ENCODE data around the gene TRIM67. TPM values are rescaled to one million over a fixed set of nuclear protein-coding genes. Genes with fewer than 3 reads are reported as not detected.

Gene TRIM67
- polyA plus RNA-seq, 2 of the 4 experiments (the other 2 are of a cell fraction), result 0.23 to 0.35 TPM

DNA sequence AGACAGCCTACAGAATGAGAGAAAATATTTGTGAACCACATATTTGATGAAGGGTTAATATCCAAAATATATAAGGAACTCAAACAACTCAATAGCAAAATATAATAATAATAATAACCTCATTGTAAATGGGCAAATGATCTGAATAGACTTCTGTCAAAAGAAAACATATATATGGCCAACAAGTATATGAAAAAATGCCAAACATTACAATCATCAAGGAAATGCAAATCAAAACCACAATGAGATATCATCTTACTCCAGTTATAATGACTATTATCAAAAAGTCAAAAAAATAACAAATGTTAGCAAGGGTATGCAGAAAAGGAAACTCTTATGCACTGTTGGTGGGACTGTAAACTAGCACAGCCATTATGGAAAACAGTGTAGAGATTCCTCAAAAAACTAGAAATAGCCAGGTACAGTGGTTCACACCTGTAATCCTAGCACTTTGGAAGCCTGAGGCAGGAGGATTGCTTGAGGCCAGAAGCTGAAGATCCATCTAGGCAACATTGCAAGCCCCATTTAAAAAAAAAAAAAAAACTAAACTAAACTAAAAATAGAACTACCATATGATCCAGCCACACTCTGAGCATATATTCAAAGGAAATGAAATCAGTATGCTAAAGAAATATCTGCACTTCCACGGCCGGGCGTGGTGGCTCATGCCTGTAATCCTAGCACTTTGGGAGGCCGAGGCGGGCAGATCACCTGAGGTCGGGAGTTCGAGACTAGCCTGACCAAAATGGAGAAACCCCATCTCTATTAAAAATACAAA lies 17.3 kb upstream of the TRIM67 start:
- ATAC-seq (no peak), DNase-seq (ENCODE audit: low read depth in 1 of 2, low spot score in 1 of 2) (no peak), FAIRE-seq (no peak)
- ChIA-PET POLR2A (no interaction called here), CTCF (no interaction called here)
- WGBS (ENCODE audit: missing lambda C conversion rate), result 80% methylated on average over 7 of the region's 7 CpGs
- TF ChIP-seq POLR2A (IDR thresholded peaks at IDR 0.05; ENCODE audit: low read length), result no peak
- no peak for TF ChIP-seq SMC3 (IDR thresholded peaks at IDR 0.05)
- TF ChIP-seq HDAC2 (IDR thresholded peaks at IDR 0.05), result no peak
- no peak for TF ChIP-seq FOXS1 (CRISPR knock-in tag; IDR thresholded peaks at IDR 0.05)
- TF ChIP-seq, protein P1, sequence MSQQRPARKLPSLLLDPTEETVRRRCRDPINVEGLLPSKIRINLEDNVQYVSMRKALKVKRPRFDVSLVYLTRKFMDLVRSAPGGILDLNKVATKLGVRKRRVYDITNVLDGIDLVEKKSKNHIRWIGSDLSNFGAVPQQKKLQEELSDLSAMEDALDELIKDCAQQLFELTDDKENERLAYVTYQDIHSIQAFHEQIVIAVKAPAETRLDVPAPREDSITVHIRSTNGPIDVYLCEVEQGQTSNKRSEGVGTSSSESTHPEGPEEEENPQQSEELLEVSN (IDR thresholded peaks at IDR 0.05; ENCODE audit: borderline replicate concordance, low read depth), result no peak
- TF ChIP-seq MAZ (IDR thresholded peaks at IDR 0.05; ENCODE audit: borderline replicate concordance, low read depth, low read length), result no peak
- no peak for TF ChIP-seq EHF (CRISPR knock-in tag; IDR thresholded peaks at IDR 0.05)
- TF ChIP-seq PHF8 (IDR thresholded peaks at IDR 0.05; ENCODE audit: borderline replicate concordance, low read depth), result no peak
- TF ChIP-seq, protein P2, sequence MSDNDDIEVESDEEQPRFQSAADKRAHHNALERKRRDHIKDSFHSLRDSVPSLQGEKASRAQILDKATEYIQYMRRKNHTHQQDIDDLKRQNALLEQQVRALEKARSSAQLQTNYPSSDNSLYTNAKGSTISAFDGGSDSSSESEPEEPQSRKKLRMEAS (IDR thresholded peaks at IDR 0.05), result no peak
- no peak for TF ChIP-seq JUN (IDR thresholded peaks at IDR 0.05)
- no peak for TF ChIP-seq MYC (IDR thresholded peaks at IDR 0.05; ENCODE audit: borderline replicate concordance, low read length)
- no peak for TF ChIP-seq CBX8 (IDR thresholded peaks at IDR 0.05)
- TF ChIP-seq CBX2 (IDR thresholded peaks at IDR 0.05; ENCODE audit: borderline replicate concordance, low read depth), result no peak
- H3K9me3 ChIP-seq, result peaks cover 14% of the 10 kb centered on the region; the same call in 2 of the 3 replicates
- H3K27ac ChIP-seq, result no peak overlapping the region
- no peak overlapping the region for H3K4me2 ChIP-seq
- peaks cover 19% of the 10 kb centered on the region for H3K4me1 ChIP-seq
- no peak overlapping the region for H3K4me3 ChIP-seq

DNA sequence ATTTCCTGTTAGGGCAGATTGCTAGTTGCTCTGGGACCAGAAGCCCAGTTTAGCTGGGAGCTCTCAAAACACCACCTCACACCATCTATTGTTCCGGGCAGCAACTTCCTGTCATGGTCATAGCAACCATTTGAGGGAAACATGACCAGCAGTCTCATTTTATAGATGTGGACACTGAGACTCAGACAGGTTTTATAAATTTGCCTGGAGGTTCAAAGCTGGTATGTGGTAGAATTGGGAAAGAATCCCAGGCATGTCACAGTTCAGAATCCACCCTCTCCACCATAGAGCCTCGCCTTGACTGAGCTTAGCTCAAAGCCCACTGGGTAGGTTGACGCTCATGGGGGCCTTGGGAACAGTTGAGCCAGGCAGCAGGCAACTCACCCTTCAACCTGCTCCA lies 14.0 kb upstream of the TRIM67 start:
- Histone ChIP-seq H3K27ac (peak overlapping the region in 1 of 2 experiments; percentile 42; a peak in 1 of 6 replicates), H3K4me2 (no peak overlapping the region), H3K4me1 (0 out of 3 replicates have a peak, but pooled peaks cover 4% of the 10 kb centered on the region), H3K9me3 (peaks cover 8% of the 10 kb centered on the region; the same call in 2 of the 3 replicates), H3K4me3 (no peak overlapping the region)
- peak in 1 of 2 experiments; percentile 19; a peak in 2 of 6 replicates for ATAC-seq
- TF ChIP-seq RCOR1 (IDR thresholded peaks at IDR 0.05; ENCODE audit: low read depth, low read length) (no peak), ZC3H11A (IDR thresholded peaks at IDR 0.05) (no peak), MAZ (IDR thresholded peaks at IDR 0.05; ENCODE audit: borderline replicate concordance, low read depth, low read length) (no peak), KDM1A (IDR thresholded peaks at IDR 0.05; ENCODE audit: low read depth) (no peak), ZFP36 (IDR thresholded peaks at IDR 0.05; ENCODE audit: borderline replicate concordance, partially characterized antibody) (no peak), CBX8 (IDR thresholded peaks at IDR 0.05) (no peak), CBX2 (IDR thresholded peaks at IDR 0.05; ENCODE audit: borderline replicate concordance, low read depth) (no peak), EHF (CRISPR knock-in tag; IDR thresholded peaks at IDR 0.05) (no peak), RAD21 (conservative IDR thresholded peaks at IDR 0.05 in 1 of 2, IDR thresholded peaks at IDR 0.05 in 1 of 2) (no peak), HEYL (CRISPR knock-in tag; IDR thresholded peaks at IDR 0.05) (no peak), CHD2 (IDR thresholded peaks at IDR 0.05; ENCODE audit: low read length, partially characterized antibody) (no peak), ZNF302 (CRISPR knock-in tag; IDR thresholded peaks at IDR 0.05) (no peak), TFCP2L1 (CRISPR knock-in tag; IDR thresholded peaks at IDR 0.05) (no peak), HOXA7 (CRISPR knock-in tag; IDR thresholded peaks at IDR 0.05) (no peak), HOXB13 (CRISPR knock-in tag; IDR thresholded peaks at IDR 0.05; ENCODE audit: low read depth) (no peak)
- TF ChIP-seq, protein P3, sequence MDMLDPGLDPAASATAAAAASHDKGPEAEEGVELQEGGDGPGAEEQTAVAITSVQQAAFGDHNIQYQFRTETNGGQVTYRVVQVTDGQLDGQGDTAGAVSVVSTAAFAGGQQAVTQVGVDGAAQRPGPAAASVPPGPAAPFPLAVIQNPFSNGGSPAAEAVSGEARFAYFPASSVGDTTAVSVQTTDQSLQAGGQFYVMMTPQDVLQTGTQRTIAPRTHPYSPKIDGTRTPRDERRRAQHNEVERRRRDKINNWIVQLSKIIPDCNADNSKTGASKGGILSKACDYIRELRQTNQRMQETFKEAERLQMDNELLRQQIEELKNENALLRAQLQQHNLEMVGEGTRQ (IDR thresholded peaks at IDR 0.05), result no peak
- TF ChIP-seq, protein P1 (IDR thresholded peaks at IDR 0.05; ENCODE audit: borderline replicate concordance, low read depth), result no peak
- TF ChIP-seq, protein P4, sequence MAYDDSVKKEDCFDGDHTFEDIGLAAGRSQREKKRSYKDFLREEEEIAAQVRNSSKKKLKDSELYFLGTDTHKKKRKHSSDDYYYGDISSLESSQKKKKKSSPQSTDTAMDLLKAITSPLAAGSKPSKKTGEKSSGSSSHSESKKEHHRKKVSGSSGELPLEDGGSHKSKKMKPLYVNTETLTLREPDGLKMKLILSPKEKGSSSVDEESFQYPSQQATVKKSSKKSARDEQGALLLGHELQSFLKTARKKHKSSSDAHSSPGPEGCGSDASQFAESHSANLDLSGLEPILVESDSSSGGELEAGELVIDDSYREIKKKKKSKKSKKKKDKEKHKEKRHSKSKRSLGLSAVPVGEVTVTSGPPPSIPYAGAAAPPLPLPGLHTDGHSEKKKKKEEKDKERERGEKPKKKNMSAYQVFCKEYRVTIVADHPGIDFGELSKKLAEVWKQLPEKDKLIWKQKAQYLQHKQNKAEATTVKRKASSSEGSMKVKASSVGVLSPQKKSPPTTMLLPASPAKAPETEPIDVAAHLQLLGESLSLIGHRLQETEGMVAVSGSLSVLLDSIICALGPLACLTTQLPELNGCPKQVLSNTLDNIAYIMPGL (CRISPR knock-in tag; IDR thresholded peaks at IDR 0.05; ENCODE audit: borderline replicate concordance), result no peak
- TF ChIP-seq, protein P5, sequence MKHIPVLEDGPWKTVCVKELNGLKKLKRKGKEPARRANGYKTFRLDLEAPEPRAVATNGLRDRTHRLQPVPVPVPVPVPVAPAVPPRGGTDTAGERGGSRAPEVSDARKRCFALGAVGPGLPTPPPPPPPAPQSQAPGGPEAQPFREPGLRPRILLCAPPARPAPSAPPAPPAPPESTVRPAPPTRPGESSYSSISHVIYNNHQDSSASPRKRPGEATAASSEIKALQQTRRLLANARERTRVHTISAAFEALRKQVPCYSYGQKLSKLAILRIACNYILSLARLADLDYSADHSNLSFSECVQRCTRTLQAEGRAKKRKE (CRISPR knock-in tag; IDR thresholded peaks at IDR 0.05; ENCODE audit: low read depth), result no peak
- CTCF ChIA-PET, result no interaction called here
- no peak for FAIRE-seq
- POLR2A ChIA-PET, result no interaction called here
- DNase-seq (ENCODE audit: low read depth in 1 of 2, low spot score in 1 of 2), result no peak
- 45% methylated on average over 3 of the region's 3 CpGs for WGBS (ENCODE audit: missing lambda C conversion rate)

Measured in A549 (cell line).